Large intestine (tissue), 3 donors: ENCODE results near the gene IRAG1. TPM values are rescaled to one million over a fixed set of nuclear protein-coding genes. Genes with fewer than 3 reads are reported as not detected.
"Not testable (repeated sequence)": the region's sequence is repeated elsewhere in the genome, so short reads cannot be mapped to it uniquely, and the experiment has no call there.

Experiments used
- DNase-seq, 2 donors: peaks; one replicate each; pipeline versions ENCODE4 v3.0.0 to v3.0.0-alpha.2; 2013
- H3K27ac ChIP-seq: one replicate; pipeline ENCODE4 v1.5.1; 2013; ENCODE audit warnings: low read length
- H3K27me3 ChIP-seq: 2 replicates; pipeline ENCODE4 v1.6.1; 2013; ENCODE audit warnings: low read length; ENCODE audit not compliant: control insufficient read depth, insufficient read depth
- H3K36me3 ChIP-seq: 2 replicates; pipeline ENCODE4 v1.6.1; 2013; ENCODE audit warnings: low read length; ENCODE audit not compliant: control insufficient read depth, insufficient read depth
- H3K4me1 ChIP-seq: one replicate; pipeline ENCODE4 v1.6.1; 2013; ENCODE audit warnings: low read length; ENCODE audit not compliant: control insufficient read depth, insufficient read depth
- H3K4me3 ChIP-seq: one replicate; pipeline ENCODE4 v1.5.1; 2013; ENCODE audit warnings: low read length
- H3K9me3 ChIP-seq: one replicate; pipeline ENCODE4 v1.6.1; 2013; ENCODE audit warnings: mild to moderate bottlenecking, low read depth, low read length, moderate library complexity; ENCODE audit not compliant: control insufficient read depth
- WGBS: methylation state at CpG from one replicate; pipeline ENCODE4 v1.1.5; 2013; ENCODE audit warnings: low lambda C conversion rate; ENCODE audit not compliant: insufficient coverage; 5-methylcytosine and 5-hydroxymethylcytosine counted together
- polyA plus RNA-seq: library from polyadenylated mRNA; unstranded; fragments of 120-200 nt; gene quantifications from one replicate; pipeline ENCODE4 v1.2.1, GENCODE V29; 2013

The IRAG1 gene
- polyA plus RNA-seq, 1 donor = 13.1 TPM

- H3K36me3 ChIP-seq, H3K27ac ChIP-seq: not testable (repeated sequence)
- WGBS = no CpG with 5 or more reads among the region's 1 CpG
Observed at GRCh38 chr11:10680279-10680678, 13.3 kb downstream of the IRAG1 start.

DNA sequence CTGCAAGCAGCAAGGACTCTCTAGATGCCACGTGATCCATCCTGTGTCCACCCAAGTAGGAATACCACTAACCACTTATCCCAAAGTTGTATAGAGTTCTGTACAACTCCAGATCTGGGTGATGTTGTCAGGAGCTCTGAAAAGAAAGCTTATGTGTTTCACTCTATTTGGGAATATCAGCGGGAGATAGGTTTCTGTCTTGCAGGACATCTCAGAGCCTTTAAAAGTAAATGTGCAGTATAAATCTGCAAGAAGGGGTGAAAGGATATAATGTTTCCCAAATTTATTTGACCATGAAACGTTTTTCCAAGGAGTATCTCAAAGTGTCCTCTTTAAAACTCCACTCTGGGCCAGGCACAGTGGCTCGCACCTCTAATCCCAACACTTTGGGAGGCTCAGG lies 13.9 kb downstream of the IRAG1 start:
- H3K27ac ChIP-seq = no peak overlapping the region
- H3K4me1 ChIP-seq = peaks cover 2% of the 10 kb centered on the region

More at GRCh38 chr11:10680279-10680678, 13.3 kb downstream of the IRAG1 start:
- H3K4me1 ChIP-seq, H3K27me3 ChIP-seq, DNase-seq, H3K4me3 ChIP-seq, H3K9me3 ChIP-seq: not testable (repeated sequence)

DNA sequence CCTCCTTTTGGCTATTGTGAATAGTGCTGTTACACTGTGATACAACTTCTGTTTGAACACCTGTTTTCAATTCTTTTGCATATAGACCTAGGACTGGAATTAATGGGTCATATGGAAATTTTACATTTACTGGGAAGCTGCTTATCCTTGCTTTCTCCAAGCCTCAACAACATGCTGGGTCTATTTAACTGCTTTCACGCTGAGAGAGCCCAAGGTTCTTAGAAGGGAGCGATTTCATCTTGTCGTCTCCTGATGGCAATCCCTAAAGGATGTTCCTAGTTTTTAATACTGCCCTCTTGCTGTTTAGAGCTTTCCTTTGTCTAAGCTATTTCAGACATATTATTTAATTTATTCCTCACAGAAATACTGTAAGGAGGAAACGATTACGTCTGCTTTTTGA lies 15.5 kb downstream of the IRAG1 start:
- H3K27me3 ChIP-seq = peaks cover 3% of the 10 kb centered on the region
- H3K4me3 ChIP-seq = no peak overlapping the region
- WGBS = no CpG with 5 or more reads among the region's 5 CpGs
- H3K27ac ChIP-seq = no peak overlapping the region
- H3K4me1 ChIP-seq = peaks cover 2% of the 10 kb centered on the region
- no peaks in the 10 kb centered on the region for H3K9me3 ChIP-seq
- H3K36me3 ChIP-seq = no peaks in the 10 kb centered on the region
- DNase-seq = no peak

More for the DNA sequence above, 13.9 kb downstream of the IRAG1 start:
- no peak overlapping the region for H3K4me3 ChIP-seq
- no peaks in the 10 kb centered on the region for H3K27me3 ChIP-seq
- H3K9me3 ChIP-seq = no peaks in the 10 kb centered on the region
- 17% methylated on average over 1 of the region's 4 CpGs for WGBS
- no peak for DNase-seq
- no peaks in the 10 kb centered on the region for H3K36me3 ChIP-seq

GRCh38 chr11:10676919-10677318 lies 16.6 kb downstream of the IRAG1 start:
- Histone ChIP-seq H3K27ac (no peak overlapping the region), H3K4me1 (peaks cover 2% of the 10 kb centered on the region), H3K27me3 (peaks cover 3% of the 10 kb centered on the region), H3K4me3 (no peak overlapping the region), H3K36me3 (no peaks in the 10 kb centered on the region), H3K9me3 (no peaks in the 10 kb centered on the region)
- WGBS = 20% methylated on average over 1 of the region's 3 CpGs
- DNase-seq = no peak

DNA sequence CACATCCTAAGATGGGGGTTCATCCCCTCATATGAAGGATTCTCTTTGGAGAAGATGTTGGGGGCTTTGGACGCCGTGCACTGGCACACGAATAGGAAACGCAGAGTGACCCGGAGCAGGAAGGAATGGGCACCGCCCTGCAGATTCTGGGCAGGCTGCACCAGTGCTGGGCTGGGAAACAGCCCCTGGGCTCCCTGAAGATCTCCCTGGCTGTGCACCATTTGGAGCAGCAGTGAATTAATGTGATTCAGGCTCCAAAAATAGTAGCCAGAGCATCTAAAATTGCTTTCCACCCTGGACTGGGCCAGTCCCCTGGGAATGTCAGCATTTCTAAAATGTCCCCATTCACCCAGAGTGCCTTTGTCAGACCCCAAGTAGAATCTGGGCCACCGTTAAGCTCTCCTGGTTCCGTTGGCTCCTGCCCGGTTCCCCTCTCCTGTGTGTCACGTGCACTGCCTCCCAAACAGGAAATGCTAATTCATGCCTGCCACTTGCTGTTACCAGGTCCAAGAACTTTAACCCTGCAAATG lies 18.6 kb downstream of the IRAG1 start:
- no CpG with 5 or more reads among the region's 10 CpGs for WGBS
- Histone ChIP-seq H3K9me3 (no peaks in the 10 kb centered on the region), H3K4me1 (peaks cover 2% of the 10 kb centered on the region), H3K27ac (no peak overlapping the region), H3K36me3 (no peaks in the 10 kb centered on the region), H3K27me3 (peaks cover 3% of the 10 kb centered on the region), H3K4me3 (no peak overlapping the region)
- no peak for DNase-seq

DNA sequence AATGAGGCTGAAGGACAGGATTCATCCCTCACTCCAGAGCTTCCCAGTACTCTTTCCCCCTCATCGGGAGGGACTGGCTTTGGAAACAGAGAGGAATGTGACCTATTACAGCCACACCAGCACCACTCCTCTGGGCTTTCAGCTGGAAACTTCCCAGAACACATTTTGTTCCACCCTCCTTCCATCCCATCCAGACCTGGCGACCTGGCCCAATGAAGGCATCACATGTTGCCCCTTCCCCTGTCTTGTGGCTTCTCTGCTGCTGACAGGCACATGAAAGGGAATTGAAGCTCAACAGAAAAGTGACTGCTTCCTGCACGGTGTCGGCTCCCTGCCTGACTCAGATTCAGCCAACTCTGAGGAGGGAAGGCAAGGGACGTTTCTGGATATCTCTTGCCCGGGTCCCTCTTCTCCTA lies 19.1 kb downstream of the IRAG1 start:
- DNase-seq = no peak
- no peak overlapping the region for H3K4me3 ChIP-seq
- no peak overlapping the region for H3K27ac ChIP-seq
- H3K9me3 ChIP-seq = no peaks in the 10 kb centered on the region
- H3K4me1 ChIP-seq = peaks cover 7% of the 10 kb centered on the region
- no CpG with 5 or more reads among the region's 6 CpGs for WGBS
- H3K27me3 ChIP-seq = peaks cover 3% of the 10 kb centered on the region
- H3K36me3 ChIP-seq = no peaks in the 10 kb centered on the region

- no peaks in the 10 kb centered on the region for H3K9me3 ChIP-seq
- H3K4me3 ChIP-seq = no peak overlapping the region
- no peak overlapping the region for H3K27ac ChIP-seq
- peaks cover 15% of the 10 kb centered on the region for H3K4me1 ChIP-seq
- H3K27me3 ChIP-seq = peaks cover 3% of the 10 kb centered on the region
- no peak for DNase-seq
- H3K36me3 ChIP-seq = no peaks in the 10 kb centered on the region
- WGBS = 82% methylated on average over 3 of the region's 6 CpGs
Observed at GRCh38 chr11:10673501-10674062, 20.0 kb downstream of the IRAG1 start.

DNA sequence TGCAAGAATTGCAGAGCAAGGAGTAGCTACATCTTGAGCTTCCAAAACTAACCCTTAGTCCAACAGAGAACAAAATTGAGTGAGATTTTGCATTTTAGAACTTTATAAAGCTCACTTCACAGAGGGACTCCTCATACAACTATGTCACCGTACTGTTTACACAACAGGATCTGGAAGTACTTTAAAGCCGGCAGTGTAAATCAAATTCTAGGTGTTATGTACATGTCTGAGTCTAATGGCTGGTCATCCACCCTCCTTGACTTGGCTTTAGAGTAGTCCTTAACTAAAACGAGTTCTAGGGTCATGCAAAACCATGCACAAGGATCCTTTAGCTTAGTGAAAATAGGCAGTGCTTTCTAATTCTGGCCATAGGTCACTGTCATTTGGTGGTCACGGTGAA lies 23.5 kb downstream of the IRAG1 start:
- Histone ChIP-seq H3K9me3 (no peaks in the 10 kb centered on the region), H3K4me1 (peaks cover 14% of the 10 kb centered on the region), H3K4me3 (no peak overlapping the region), H3K36me3 (no peaks in the 10 kb centered on the region), H3K27ac (peak overlapping the region; percentile 57), H3K27me3 (peaks cover 3% of the 10 kb centered on the region)
- 20% methylated on average over 1 of the region's 4 CpGs for WGBS
- no peak for DNase-seq

- DNase-seq = peak; percentile 29 to 66
- H3K27ac ChIP-seq = peak overlapping the region; percentile 57
- no peaks in the 10 kb centered on the region for H3K36me3 ChIP-seq
- no peaks in the 10 kb centered on the region for H3K9me3 ChIP-seq
- peaks cover 2% of the 10 kb centered on the region for H3K27me3 ChIP-seq
- no peak overlapping the region for H3K4me3 ChIP-seq
- peaks cover 14% of the 10 kb centered on the region for H3K4me1 ChIP-seq
- no CpG with 5 or more reads among the region's 5 CpGs for WGBS
Observed at GRCh38 chr11:10669258-10670033, 24.1 kb downstream of the IRAG1 start.

- no peak overlapping the region for H3K27ac ChIP-seq
- peaks cover 14% of the 10 kb centered on the region for H3K4me1 ChIP-seq
- no peak for DNase-seq
- H3K36me3 ChIP-seq = no peaks in the 10 kb centered on the region
- no peaks in the 10 kb centered on the region for H3K27me3 ChIP-seq
- no peaks in the 10 kb centered on the region for H3K9me3 ChIP-seq
- no CpG with 5 or more reads among the region's 2 CpGs for WGBS
- H3K4me3 ChIP-seq = no peak overlapping the region
Observed at GRCh38 chr11:10667521-10667885, 26.1 kb downstream of the IRAG1 start.
